ENCODE results near the gene MFSD2A.

Gene MFSD2A

DNA sequence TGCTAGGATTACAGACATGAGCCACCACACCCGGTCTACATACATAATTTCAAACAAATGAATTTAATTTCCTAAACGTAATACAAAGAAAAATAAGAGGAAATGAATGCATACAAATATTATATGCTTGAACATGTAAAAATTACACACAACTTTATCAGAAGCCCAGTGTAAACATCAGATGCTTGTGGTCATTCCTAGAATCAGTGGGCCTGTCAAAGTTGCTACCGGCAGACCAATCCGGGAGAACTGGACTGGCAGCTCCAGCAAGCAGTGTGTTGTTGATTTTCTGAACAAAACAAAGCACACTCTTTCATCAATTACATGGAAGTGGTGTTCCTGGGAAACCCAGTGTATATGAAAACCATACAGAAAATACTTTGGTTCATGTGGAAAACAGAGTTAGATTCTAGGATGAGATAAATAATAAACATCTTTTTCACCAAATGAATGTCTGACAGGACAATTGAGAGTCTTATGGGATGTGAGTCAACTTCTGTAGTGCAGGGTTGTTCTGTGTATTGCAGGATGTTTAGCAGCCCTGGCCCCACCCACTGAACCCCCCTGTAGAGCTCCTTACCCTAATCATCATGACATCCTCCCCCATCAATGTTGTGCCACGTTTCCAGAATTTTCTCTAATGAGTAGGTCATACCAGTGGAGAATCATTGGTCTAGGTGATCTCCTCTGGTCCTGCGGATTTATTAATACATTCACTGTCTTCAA lies 33.8 kb downstream of the MFSD2A start:
- Histone ChIP-seq H3K27me3 (ENCODE audit: control insufficient read depth, low read length) (no peaks in the 10 kb centered on the region), H4K20me1 (ENCODE audit: control insufficient read depth, insufficient read depth, low read depth, low read length) (no peaks in the 10 kb centered on the region), H3K4me1 (ENCODE audit: control insufficient read depth, low read length) (peaks cover 5% of the 10 kb centered on the region), H3K9me3 (ENCODE audit: control insufficient read depth, insufficient read depth, low read length) (no peaks in the 10 kb centered on the region), H3K79me2 (ENCODE audit: control insufficient read depth, low read length) (no peaks in the 10 kb centered on the region), H3K4me2 (ENCODE audit: low read length) (no peak overlapping the region), H3K27ac (ENCODE audit: low read depth, low read length) (no peak overlapping the region), H3K4me3 (ENCODE audit: low read length) (no peak overlapping the region), H3K36me3 (ENCODE audit: control insufficient read depth, low read length) (no peaks in the 10 kb centered on the region), H3K9me2 (replicated peaks; ENCODE audit: control insufficient read depth, low read length) (no peaks in the 10 kb centered on the region), H3F3A (ENCODE audit: control insufficient read depth, insufficient read depth) (no peaks in the 10 kb centered on the region)
- TF ChIP-seq EZH2phosphoT487 (IDR thresholded peaks at IDR 0.05; ENCODE audit: borderline replicate concordance, low read length): no peak
- TF ChIP-seq, protein P1, sequence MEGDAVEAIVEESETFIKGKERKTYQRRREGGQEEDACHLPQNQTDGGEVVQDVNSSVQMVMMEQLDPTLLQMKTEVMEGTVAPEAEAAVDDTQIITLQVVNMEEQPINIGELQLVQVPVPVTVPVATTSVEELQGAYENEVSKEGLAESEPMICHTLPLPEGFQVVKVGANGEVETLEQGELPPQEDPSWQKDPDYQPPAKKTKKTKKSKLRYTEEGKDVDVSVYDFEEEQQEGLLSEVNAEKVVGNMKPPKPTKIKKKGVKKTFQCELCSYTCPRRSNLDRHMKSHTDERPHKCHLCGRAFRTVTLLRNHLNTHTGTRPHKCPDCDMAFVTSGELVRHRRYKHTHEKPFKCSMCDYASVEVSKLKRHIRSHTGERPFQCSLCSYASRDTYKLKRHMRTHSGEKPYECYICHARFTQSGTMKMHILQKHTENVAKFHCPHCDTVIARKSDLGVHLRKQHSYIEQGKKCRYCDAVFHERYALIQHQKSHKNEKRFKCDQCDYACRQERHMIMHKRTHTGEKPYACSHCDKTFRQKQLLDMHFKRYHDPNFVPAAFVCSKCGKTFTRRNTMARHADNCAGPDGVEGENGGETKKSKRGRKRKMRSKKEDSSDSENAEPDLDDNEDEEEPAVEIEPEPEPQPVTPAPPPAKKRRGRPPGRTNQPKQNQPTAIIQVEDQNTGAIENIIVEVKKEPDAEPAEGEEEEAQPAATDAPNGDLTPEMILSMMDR (IDR thresholded peaks at IDR 0.05; ENCODE audit: low read depth, low read length, poor library complexity, severe bottlenecking): no peak

GRCh38 chr1:39990428-39990827 lies 35.5 kb downstream of the MFSD2A start:
- H3K9me3 ChIP-seq (ENCODE audit: control insufficient read depth, insufficient read depth, low read length): no peaks in the 10 kb centered on the region
- TF ChIP-seq, protein P1 (IDR thresholded peaks at IDR 0.05; ENCODE audit: low read depth, low read length, poor library complexity, severe bottlenecking): no peak
- TF ChIP-seq EZH2phosphoT487 (IDR thresholded peaks at IDR 0.05; ENCODE audit: borderline replicate concordance, low read length): no peak
- H3K9me2 ChIP-seq (replicated peaks; ENCODE audit: control insufficient read depth, low read length): no peaks in the 10 kb centered on the region
- peaks cover 15% of the 10 kb centered on the region for H3K4me1 ChIP-seq (ENCODE audit: control insufficient read depth, low read length)
- H3K27ac ChIP-seq (ENCODE audit: low read depth, low read length): no peak overlapping the region
- no peak overlapping the region for H3K4me3 ChIP-seq (ENCODE audit: low read length)
- H3K4me2 ChIP-seq (ENCODE audit: low read length): no peak overlapping the region
- H3K79me2 ChIP-seq (ENCODE audit: control insufficient read depth, low read length): no peaks in the 10 kb centered on the region
- no peaks in the 10 kb centered on the region for H4K20me1 ChIP-seq (ENCODE audit: control insufficient read depth, insufficient read depth, low read depth, low read length)
- no peaks in the 10 kb centered on the region for H3K36me3 ChIP-seq (ENCODE audit: control insufficient read depth, low read length)
- no peaks in the 10 kb centered on the region for H3F3A ChIP-seq (ENCODE audit: control insufficient read depth, insufficient read depth)
- H3K27me3 ChIP-seq (ENCODE audit: control insufficient read depth, low read length): no peaks in the 10 kb centered on the region

GRCh38 chr1:39992234-39992633 lies 37.3 kb downstream of the MFSD2A start:
- no peaks in the 10 kb centered on the region for H3K79me2 ChIP-seq (ENCODE audit: control insufficient read depth, low read length)
- no peak for TF ChIP-seq EZH2phosphoT487 (IDR thresholded peaks at IDR 0.05; ENCODE audit: borderline replicate concordance, low read length)
- H4K20me1 ChIP-seq (ENCODE audit: control insufficient read depth, insufficient read depth, low read depth, low read length): no peaks in the 10 kb centered on the region
- no peaks in the 10 kb centered on the region for H3K27me3 ChIP-seq (ENCODE audit: control insufficient read depth, low read length)
- no peaks in the 10 kb centered on the region for H3K9me2 ChIP-seq (replicated peaks; ENCODE audit: control insufficient read depth, low read length)
- H3K36me3 ChIP-seq (ENCODE audit: control insufficient read depth, low read length): no peaks in the 10 kb centered on the region
- H3K27ac ChIP-seq (ENCODE audit: low read depth, low read length): no peak overlapping the region
- H3K9me3 ChIP-seq (ENCODE audit: control insufficient read depth, insufficient read depth, low read length): no peaks in the 10 kb centered on the region
- H3K4me2 ChIP-seq (ENCODE audit: low read length): no peak overlapping the region
- H3K4me1 ChIP-seq (ENCODE audit: control insufficient read depth, low read length): peaks cover 33% of the 10 kb centered on the region
- no peak overlapping the region for H3K4me3 ChIP-seq (ENCODE audit: low read length)
- H3F3A ChIP-seq (ENCODE audit: control insufficient read depth, insufficient read depth): 0 out of 2 replicates have a peak, but pooled peaks cover 2% of the 10 kb centered on the region

- H3F3A ChIP-seq (ENCODE audit: control insufficient read depth, insufficient read depth): 0 out of 2 replicates have a peak, but pooled peaks cover 2% of the 10 kb centered on the region
- peaks cover 34% of the 10 kb centered on the region for H3K4me1 ChIP-seq (ENCODE audit: control insufficient read depth, low read length)
- H3K27me3 ChIP-seq (ENCODE audit: control insufficient read depth, low read length): no peaks in the 10 kb centered on the region
- no peak overlapping the region for H3K4me2 ChIP-seq (ENCODE audit: low read length)
- H3K4me3 ChIP-seq (ENCODE audit: low read length): no peak overlapping the region
- no peaks in the 10 kb centered on the region for H3K79me2 ChIP-seq (ENCODE audit: control insufficient read depth, low read length)
- H3K36me3 ChIP-seq (ENCODE audit: control insufficient read depth, low read length): no peaks in the 10 kb centered on the region
- H3K9me2 ChIP-seq (replicated peaks; ENCODE audit: control insufficient read depth, low read length): no peaks in the 10 kb centered on the region
- TF ChIP-seq EZH2phosphoT487 (IDR thresholded peaks at IDR 0.05; ENCODE audit: borderline replicate concordance, low read length): no peak
- TF ChIP-seq, protein P1 (IDR thresholded peaks at IDR 0.05; ENCODE audit: low read depth, low read length, poor library complexity, severe bottlenecking): no peak
- no peaks in the 10 kb centered on the region for H4K20me1 ChIP-seq (ENCODE audit: control insufficient read depth, insufficient read depth, low read depth, low read length)
- H3K27ac ChIP-seq (ENCODE audit: low read depth, low read length): no peak overlapping the region
- no peaks in the 10 kb centered on the region for H3K9me3 ChIP-seq (ENCODE audit: control insufficient read depth, insufficient read depth, low read length)
Observed at GRCh38 chr1:39992888-39993287, 37.9 kb downstream of the MFSD2A start.
